Measurements from ENCODE around the gene CAPN12.

DNA sequence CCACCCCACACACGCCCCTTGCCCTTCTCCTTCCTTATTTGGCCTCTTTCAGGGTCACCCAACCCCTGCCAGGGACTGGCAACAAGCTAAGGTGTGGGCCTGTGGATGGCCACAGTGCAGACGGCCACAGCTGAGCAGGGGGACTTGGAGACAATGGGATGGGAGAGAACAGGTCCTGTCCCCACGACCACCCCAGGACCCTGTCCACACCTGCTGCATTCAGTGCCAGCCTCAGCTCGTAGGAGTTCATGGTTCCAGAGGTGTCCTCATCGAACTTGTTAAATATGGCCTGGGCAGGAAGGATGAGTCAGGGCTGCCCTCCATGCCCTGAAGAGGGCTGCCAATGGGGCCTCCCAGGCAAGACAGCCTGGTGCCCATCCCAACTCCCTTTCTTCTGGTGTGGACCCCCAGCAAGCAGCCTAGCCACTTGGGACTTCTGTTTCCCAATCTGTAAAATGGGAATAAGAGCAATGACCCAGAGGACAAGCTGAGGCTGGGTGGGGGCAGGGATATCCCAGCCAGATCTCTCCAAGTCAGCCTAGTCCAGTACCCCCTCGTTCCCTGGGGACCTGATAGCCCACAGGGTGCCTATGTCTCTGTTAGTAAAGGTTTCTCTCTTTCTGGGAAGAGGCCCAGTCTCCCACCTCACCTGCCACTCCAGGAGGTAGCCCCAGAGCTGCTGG is 10.6 kb downstream of the CAPN12 start:
- TF ChIP-seq, protein P1, sequence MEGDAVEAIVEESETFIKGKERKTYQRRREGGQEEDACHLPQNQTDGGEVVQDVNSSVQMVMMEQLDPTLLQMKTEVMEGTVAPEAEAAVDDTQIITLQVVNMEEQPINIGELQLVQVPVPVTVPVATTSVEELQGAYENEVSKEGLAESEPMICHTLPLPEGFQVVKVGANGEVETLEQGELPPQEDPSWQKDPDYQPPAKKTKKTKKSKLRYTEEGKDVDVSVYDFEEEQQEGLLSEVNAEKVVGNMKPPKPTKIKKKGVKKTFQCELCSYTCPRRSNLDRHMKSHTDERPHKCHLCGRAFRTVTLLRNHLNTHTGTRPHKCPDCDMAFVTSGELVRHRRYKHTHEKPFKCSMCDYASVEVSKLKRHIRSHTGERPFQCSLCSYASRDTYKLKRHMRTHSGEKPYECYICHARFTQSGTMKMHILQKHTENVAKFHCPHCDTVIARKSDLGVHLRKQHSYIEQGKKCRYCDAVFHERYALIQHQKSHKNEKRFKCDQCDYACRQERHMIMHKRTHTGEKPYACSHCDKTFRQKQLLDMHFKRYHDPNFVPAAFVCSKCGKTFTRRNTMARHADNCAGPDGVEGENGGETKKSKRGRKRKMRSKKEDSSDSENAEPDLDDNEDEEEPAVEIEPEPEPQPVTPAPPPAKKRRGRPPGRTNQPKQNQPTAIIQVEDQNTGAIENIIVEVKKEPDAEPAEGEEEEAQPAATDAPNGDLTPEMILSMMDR (IDR thresholded peaks at IDR 0.05; ENCODE audit: control extremely low read depth in 1 of 3, insufficient read depth in 1 of 3, low read depth in 1 of 3, low read length in 3 of 3) = no peak
- TF ChIP-seq POLR2A (IDR thresholded peaks at IDR 0.05; ENCODE audit: control extremely low read depth in 1 of 2, low read depth in 2 of 2, low read length in 2 of 2) (no peak), RFX5 (IDR thresholded peaks at IDR 0.05; ENCODE audit: borderline replicate concordance, low read depth, low read length) (no peak), MAFK (IDR thresholded peaks at IDR 0.05; ENCODE audit: low read depth, low read length) (no peak), EP300 (IDR thresholded peaks at IDR 0.05; ENCODE audit: borderline replicate concordance in 1 of 2, low read depth in 2 of 2, low read length in 2 of 2) (no peak), POLR2AphosphoS5 (IDR thresholded peaks at IDR 0.05; ENCODE audit: low read depth, low read length) (peak; percentile 37; the same call in 1 of the 2 replicates), SP2 (IDR thresholded peaks at IDR 0.05; ENCODE audit: low read length) (no peak), TAF1 (IDR thresholded peaks at IDR 0.05; ENCODE audit: low read depth, low read length) (no peak), CHD2 (IDR thresholded peaks at IDR 0.05; ENCODE audit: low read length) (no peak), CBX5 (IDR thresholded peaks at IDR 0.05; ENCODE audit: low read depth, low read length) (no peak)
- TF ChIP-seq, protein P2, sequence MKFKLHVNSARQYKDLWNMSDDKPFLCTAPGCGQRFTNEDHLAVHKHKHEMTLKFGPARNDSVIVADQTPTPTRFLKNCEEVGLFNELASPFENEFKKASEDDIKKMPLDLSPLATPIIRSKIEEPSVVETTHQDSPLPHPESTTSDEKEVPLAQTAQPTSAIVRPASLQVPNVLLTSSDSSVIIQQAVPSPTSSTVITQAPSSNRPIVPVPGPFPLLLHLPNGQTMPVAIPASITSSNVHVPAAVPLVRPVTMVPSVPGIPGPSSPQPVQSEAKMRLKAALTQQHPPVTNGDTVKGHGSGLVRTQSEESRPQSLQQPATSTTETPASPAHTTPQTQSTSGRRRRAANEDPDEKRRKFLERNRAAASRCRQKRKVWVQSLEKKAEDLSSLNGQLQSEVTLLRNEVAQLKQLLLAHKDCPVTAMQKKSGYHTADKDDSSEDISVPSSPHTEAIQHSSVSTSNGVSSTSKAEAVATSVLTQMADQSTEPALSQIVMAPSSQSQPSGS (IDR thresholded peaks at IDR 0.05; ENCODE audit: low read length) = no peak
